IPS DF 6.9 (cell line): ENCODE data around the gene ZMYM4.

ENCODE experiments used
- DNase-seq: peaks from one replicate; pipeline ENCODE4 v3.0.0-alpha.2; 2013; ENCODE audit warnings: low read depth, low spot score
- H3K27ac ChIP-seq: one replicate; pipeline ENCODE4 v1.5.1; 2013; ENCODE audit warnings: low read length, control low read depth
- H3K27me3 ChIP-seq: 2 replicates; pipeline ENCODE4 v1.6.1; 2013; ENCODE audit warnings: mild to moderate bottlenecking, low read length; ENCODE audit not compliant: control insufficient read depth, insufficient read depth
- H3K36me3 ChIP-seq: 2 replicates; pipeline ENCODE4 v1.6.1; 2013; ENCODE audit warnings: low read length; ENCODE audit not compliant: control insufficient read depth, insufficient read depth
- H3K4me1 ChIP-seq: 2 replicates; pipeline ENCODE4 v1.6.1; 2013; ENCODE audit warnings: low read length; ENCODE audit not compliant: control insufficient read depth, insufficient read depth
- H3K4me3 ChIP-seq: 2 replicates; pipeline ENCODE4 v1.5.1; 2013; ENCODE audit warnings: mild to moderate bottlenecking, low read length
- H3K9me3 ChIP-seq: 2 replicates; pipeline ENCODE4 v1.6.1; 2013; ENCODE audit warnings: low read length, inconsistent platforms; ENCODE audit not compliant: control insufficient read depth, insufficient read depth
- WGBS: extraction: QIAGEN DNeasy Blood & Tissue Kit; methylation state at CpG from one replicate; pipeline ENCODE4 v1.1.7; 2013; ENCODE audit warnings: mixed read lengths, missing lambda C conversion rate; ENCODE audit not compliant: insufficient read length, insufficient coverage; 5-methylcytosine and 5-hydroxymethylcytosine counted together

ZMYM4 gene

DNA sequence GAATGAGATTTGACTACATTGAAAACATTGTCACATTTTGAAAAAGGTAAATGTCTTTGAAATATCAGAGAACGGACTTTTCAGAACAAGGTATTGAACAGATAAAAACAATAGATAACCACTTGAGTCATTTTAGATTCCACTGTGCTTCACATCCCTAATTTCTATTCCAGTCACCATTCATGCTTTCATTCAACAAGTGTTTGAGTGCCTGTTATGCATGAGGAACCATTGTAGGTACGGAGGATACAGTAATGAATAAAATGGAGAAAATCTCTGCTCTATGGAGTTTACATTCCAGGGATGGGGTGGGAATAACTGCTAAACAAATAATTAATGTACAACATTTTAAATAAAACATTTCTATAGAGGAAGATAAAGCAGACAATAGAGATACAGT lies 26.3 kb downstream of the ZMYM4 start:
- DNase-seq, result no peak
- no peaks in the 10 kb centered on the region for H3K36me3 ChIP-seq
- H3K4me3 ChIP-seq, result no peak overlapping the region
- H3K9me3 ChIP-seq, result no peaks in the 10 kb centered on the region
- H3K27ac ChIP-seq, result no peak overlapping the region
- no peaks in the 10 kb centered on the region for H3K27me3 ChIP-seq
- no CpG with 5 or more reads among the region's 2 CpGs for WGBS
- no peaks in the 10 kb centered on the region for H3K4me1 ChIP-seq

- H3K27me3 ChIP-seq, result no peaks in the 10 kb centered on the region
- no peak overlapping the region for H3K27ac ChIP-seq
- H3K36me3 ChIP-seq, result no peaks in the 10 kb centered on the region
- WGBS, result no CpG with 5 or more reads among the region's 2 CpGs
- no peaks in the 10 kb centered on the region for H3K4me1 ChIP-seq
- no peak overlapping the region for H3K4me3 ChIP-seq
- DNase-seq, result no peak
- H3K9me3 ChIP-seq, result no peaks in the 10 kb centered on the region
Measured at GRCh38 chr1:35297886-35298285, 29.4 kb downstream of the ZMYM4 start.

GRCh38 chr1:35298464-35298863 lies 30.0 kb downstream of the ZMYM4 start:
- H3K9me3 ChIP-seq, result no peaks in the 10 kb centered on the region
- H3K27me3 ChIP-seq, result no peaks in the 10 kb centered on the region
- H3K36me3 ChIP-seq, result no peaks in the 10 kb centered on the region
- H3K4me1 ChIP-seq, result no peaks in the 10 kb centered on the region
- no peak overlapping the region for H3K4me3 ChIP-seq
- H3K27ac ChIP-seq, result no peak overlapping the region
- no CpG with 5 or more reads among the region's 2 CpGs for WGBS
- no peak for DNase-seq

DNA sequence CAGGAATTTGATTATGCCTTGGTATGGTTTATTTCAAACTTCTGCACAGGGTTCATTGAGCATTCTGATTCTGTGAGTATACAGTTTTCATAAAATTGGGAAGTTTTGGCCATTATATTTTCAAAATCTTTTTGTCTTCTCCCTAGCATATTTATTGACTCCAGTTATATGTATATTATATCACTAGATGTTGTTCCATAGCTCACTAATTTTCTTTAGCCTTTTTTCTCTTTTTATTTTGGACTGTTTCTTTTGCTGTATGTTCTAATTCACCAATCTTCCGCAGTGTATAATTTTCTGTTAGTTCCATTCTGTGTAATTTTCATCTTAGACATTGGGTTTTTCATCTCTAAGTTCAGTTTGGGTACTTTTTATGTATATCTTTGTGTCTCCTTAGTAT lies 31.9 kb downstream of the ZMYM4 start:
- H3K36me3 ChIP-seq, result no peaks in the 10 kb centered on the region
- H3K27ac ChIP-seq, result no peak overlapping the region
- no CpG with 5 or more reads among the region's 1 CpG for WGBS
- no peak for DNase-seq
- no peaks in the 10 kb centered on the region for H3K9me3 ChIP-seq
- H3K4me1 ChIP-seq, result no peaks in the 10 kb centered on the region
- H3K4me3 ChIP-seq, result no peak overlapping the region
- no peaks in the 10 kb centered on the region for H3K27me3 ChIP-seq

- no peaks in the 10 kb centered on the region for H3K27me3 ChIP-seq
- no peaks in the 10 kb centered on the region for H3K4me1 ChIP-seq
- no CpG with 5 or more reads among the region's 7 CpGs for WGBS
- H3K27ac ChIP-seq, result no peak overlapping the region
- H3K9me3 ChIP-seq, result no peaks in the 10 kb centered on the region
- no peak overlapping the region for H3K4me3 ChIP-seq
- no peak for DNase-seq
- no peaks in the 10 kb centered on the region for H3K36me3 ChIP-seq
Measured at GRCh38 chr1:35301674-35302392, 33.3 kb downstream of the ZMYM4 start.

GRCh38 chr1:35305383-35305782 lies 36.9 kb downstream of the ZMYM4 start:
- Histone ChIP-seq H3K9me3 (no peaks in the 10 kb centered on the region), H3K4me3 (no peak overlapping the region), H3K4me1 (no peaks in the 10 kb centered on the region), H3K27me3 (no peaks in the 10 kb centered on the region), H3K27ac (no peak overlapping the region), H3K36me3 (no peaks in the 10 kb centered on the region)
- DNase-seq, result no peak
- WGBS, result no CpG with 5 or more reads among the region's 3 CpGs

- Histone ChIP-seq H3K4me1 (no peaks in the 10 kb centered on the region), H3K27me3 (no peaks in the 10 kb centered on the region), H3K9me3 (no peaks in the 10 kb centered on the region), H3K36me3 (no peaks in the 10 kb centered on the region; the same call in 1 of the 2 replicates), H3K27ac (no peak overlapping the region), H3K4me3 (no peak overlapping the region)
- no CpG with 5 or more reads among the region's 3 CpGs for WGBS
- DNase-seq, result no peak
Measured at GRCh38 chr1:35315649-35316048, 47.1 kb downstream of the ZMYM4 start.

GRCh38 chr1:35316264-35316663 lies 47.8 kb downstream of the ZMYM4 start:
- H3K4me1 ChIP-seq, result no peaks in the 10 kb centered on the region
- H3K9me3 ChIP-seq, result no peaks in the 10 kb centered on the region
- H3K4me3 ChIP-seq, result no peak overlapping the region
- DNase-seq, result no peak
- H3K27ac ChIP-seq, result no peak overlapping the region
- WGBS, result no CpG with 5 or more reads among the region's 1 CpG
- no peaks in the 10 kb centered on the region for H3K27me3 ChIP-seq
- no peaks in the 10 kb centered on the region for H3K36me3 ChIP-seq

DNA sequence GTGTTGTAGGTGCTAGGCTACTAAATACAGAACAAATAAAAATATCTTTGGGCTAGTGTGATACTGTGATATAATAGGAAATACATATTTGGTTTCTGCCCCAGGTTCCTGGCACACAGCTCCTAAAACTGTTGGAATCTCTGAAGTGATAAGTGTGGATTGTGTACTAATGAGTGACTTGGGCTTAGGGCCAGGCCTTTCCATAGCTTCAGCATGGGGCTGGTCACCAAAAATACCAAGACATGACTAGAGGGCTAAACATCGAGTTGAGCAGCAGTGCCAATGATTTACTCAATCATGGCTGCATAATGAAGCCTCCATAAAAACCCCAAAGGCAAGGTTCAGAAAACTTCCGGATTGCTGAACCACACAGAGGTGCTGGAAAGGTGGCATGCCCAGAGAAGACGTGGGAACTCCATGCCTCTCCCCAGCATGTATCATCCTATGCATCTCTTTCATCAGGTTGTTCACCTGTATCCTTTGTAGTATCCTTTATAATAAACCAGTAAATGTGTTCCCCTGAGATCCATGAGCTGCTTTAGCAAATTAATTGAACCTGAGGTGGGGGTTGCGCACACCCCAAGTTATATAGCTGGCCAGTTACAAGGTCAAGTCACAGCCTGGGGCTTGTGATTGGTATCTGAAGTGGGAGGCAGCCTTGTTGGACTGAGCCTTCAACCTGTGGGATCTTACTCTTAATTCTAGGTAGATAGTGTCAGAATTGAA lies 51.6 kb downstream of the ZMYM4 start:
- H3K4me3 ChIP-seq, result no peak overlapping the region
- no peaks in the 10 kb centered on the region for H3K27me3 ChIP-seq
- no peaks in the 10 kb centered on the region for H3K4me1 ChIP-seq
- no peak for DNase-seq
- H3K27ac ChIP-seq, result no peak overlapping the region
- H3K36me3 ChIP-seq, result no peaks in the 10 kb centered on the region
- no peaks in the 10 kb centered on the region for H3K9me3 ChIP-seq
- no CpG with 5 or more reads among the region's 4 CpGs for WGBS

GRCh38 chr1:35320937-35321336 lies 52.4 kb downstream of the ZMYM4 start:
- no peaks in the 10 kb centered on the region for H3K4me1 ChIP-seq
- H3K27me3 ChIP-seq, result no peaks in the 10 kb centered on the region
- WGBS, result 100% methylated on average over 1 of the region's 3 CpGs
- no peak overlapping the region for H3K27ac ChIP-seq
- H3K9me3 ChIP-seq, result no peaks in the 10 kb centered on the region
- DNase-seq, result no peak
- H3K4me3 ChIP-seq, result no peak overlapping the region
- H3K36me3 ChIP-seq, result no peaks in the 10 kb centered on the region

DNA sequence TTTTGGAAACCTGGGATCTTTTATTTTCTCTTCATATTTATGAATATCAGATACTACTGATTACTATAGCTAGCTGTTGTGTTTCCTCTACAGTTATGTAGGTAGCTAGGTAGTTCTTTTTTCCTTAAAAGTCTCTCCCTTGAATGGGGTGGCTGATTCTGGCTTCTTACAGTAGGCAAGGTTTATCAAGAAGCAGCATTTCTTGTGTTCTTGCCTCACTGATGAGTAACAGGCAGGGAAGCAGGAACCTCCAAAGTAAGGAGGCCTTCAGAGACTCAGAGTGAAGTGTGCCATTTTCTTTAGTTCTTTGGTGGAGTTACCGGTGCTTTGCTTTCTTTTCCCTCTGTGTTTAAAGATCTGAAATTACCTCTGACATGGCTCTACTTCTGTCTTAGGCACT lies 56.0 kb downstream of the ZMYM4 start:
- H3K4me3 ChIP-seq, result no peak overlapping the region
- no peak overlapping the region for H3K27ac ChIP-seq
- no peaks in the 10 kb centered on the region for H3K4me1 ChIP-seq
- H3K27me3 ChIP-seq, result no peaks in the 10 kb centered on the region
- DNase-seq, result no peak
- H3K9me3 ChIP-seq, result no peaks in the 10 kb centered on the region
- H3K36me3 ChIP-seq, result no peaks in the 10 kb centered on the region
- no CpG with 5 or more reads among the region's 1 CpG for WGBS
